Liver (tissue), 9 donors: ENCODE data around the gene IZUMO1. TPM values are rescaled to one million over a fixed set of nuclear protein-coding genes. Genes with fewer than 3 reads are reported as not detected.
A peak's percentile ranks its signal among the peaks of the same experiment; 100 is the strongest.

Source experiments
- DNase-seq: peaks from one replicate; pipeline ENCODE4 v3.0.0-alpha.2; 2017; ENCODE audit warnings: low spot score
- H3K27ac ChIP-seq, 2 donors: one replicate each; pipeline ENCODE4 v1.7.0; 2013; ENCODE audit warnings: inconsistent platforms in 2 of 2, low read length in 2 of 2, control low read depth in 1 of 2, low read depth in 1 of 2, mild to moderate bottlenecking in 1 of 2
- H3K27me3 ChIP-seq, 4 donors: one replicate each; pipeline versions ENCODE4 v1.6.1 to v1.7.0; 2013; ENCODE audit warnings: low read length in 3 of 4, inconsistent platforms in 1 of 4, mild to moderate bottlenecking in 1 of 4, moderate library complexity in 1 of 4; ENCODE audit not compliant: control insufficient read depth in 4 of 4, insufficient read depth in 4 of 4
- H3K36me3 ChIP-seq, 4 donors: one replicate each; pipeline versions ENCODE4 v1.6.1 to v1.7.0; 2013; ENCODE audit warnings: low read length in 3 of 4, mild to moderate bottlenecking in 3 of 4, low read depth in 1 of 4, moderate library complexity in 1 of 4; ENCODE audit not compliant: control insufficient read depth in 4 of 4, insufficient read depth in 3 of 4
- H3K4me1 ChIP-seq, 4 donors: one replicate each; pipeline versions ENCODE4 v1.6.1 to v1.7.0; 2013; ENCODE audit warnings: low read length in 3 of 4, mild to moderate bottlenecking in 3 of 4, moderate library complexity in 1 of 4; ENCODE audit not compliant: control insufficient read depth in 4 of 4, insufficient read depth in 4 of 4
- H3K4me3 ChIP-seq, 3 donors: one replicate each; pipeline versions ENCODE4 v1.6.1 to v1.7.0; 2013; ENCODE audit warnings: low read length in 3 of 3, control low read depth in 1 of 3, low read depth in 1 of 3, mild to moderate bottlenecking in 1 of 3
- H3K9ac ChIP-seq, 2 donors: one replicate each; pipeline ENCODE4 v1.7.0; 2013; ENCODE audit warnings: low read length in 2 of 2, mild to moderate bottlenecking in 2 of 2, moderate library complexity in 2 of 2, control low read depth in 1 of 2, low read depth in 1 of 2
- H3K9me3 ChIP-seq, 4 donors: one replicate each; pipeline versions ENCODE4 v1.6.1 to v1.7.0; 2013; ENCODE audit warnings: low read length in 3 of 4; ENCODE audit not compliant: control insufficient read depth in 4 of 4
- EGR1 ChIP-seq, 2 donors: IDR thresholded peaks; 2 replicates each; pipeline ENCODE4 v1.6.1; 2016 to 2018; ENCODE audit warnings: antibody characterized with exemption in 2 of 2, low read depth in 2 of 2
- FOXA1 ChIP-seq: IDR thresholded peaks from 2 replicates; pipeline ENCODE4 v1.6.1; 2016; ENCODE audit warnings: antibody characterized with exemption
- FOXA2 ChIP-seq: IDR thresholded peaks from 2 replicates; pipeline ENCODE4 v1.6.1; 2016; ENCODE audit warnings: antibody characterized with exemption
- GABPA ChIP-seq, 2 donors: IDR thresholded peaks in 1 of 2; conservative IDR thresholded peaks in 1 of 2; 2 replicates each; pipeline ENCODE4 v1.6.1; 2016; ENCODE audit warnings: antibody characterized with exemption in 2 of 2, mild to moderate bottlenecking in 1 of 2, moderate library complexity in 1 of 2
- HNF4A ChIP-seq, 2 donors: conservative IDR thresholded peaks; 2 replicates each; pipeline ENCODE4 v1.6.1; 2016; ENCODE audit warnings: antibody characterized with exemption in 2 of 2, mild to moderate bottlenecking in 2 of 2
- HNF4G ChIP-seq: IDR thresholded peaks from 2 replicates; pipeline ENCODE4 v1.6.1; 2016; ENCODE audit warnings: antibody characterized with exemption
- JUND ChIP-seq, 2 donors: IDR thresholded peaks; 2 replicates each; pipeline ENCODE4 v1.6.1; 2016; ENCODE audit warnings: antibody characterized with exemption in 2 of 2
- NR2F2 ChIP-seq: IDR thresholded peaks from 2 replicates; pipeline ENCODE4 v1.6.1; 2016; ENCODE audit warnings: antibody characterized with exemption
- RAD21 ChIP-seq, 2 donors: IDR thresholded peaks; 2 replicates each; pipeline ENCODE4 v1.6.1; 2016; ENCODE audit warnings: antibody characterized with exemption in 2 of 2, mild to moderate bottlenecking in 2 of 2
- RXRA ChIP-seq, 2 donors: IDR thresholded peaks; 2 replicates each; pipeline ENCODE4 v1.6.1; 2017 to 2018; ENCODE audit warnings: antibody characterized with exemption in 2 of 2, mild to moderate bottlenecking in 1 of 2
- SP1 ChIP-seq: IDR thresholded peaks from 2 replicates; pipeline ENCODE4 v1.6.1; 2018; ENCODE audit warnings: antibody characterized with exemption, mild to moderate bottlenecking
- TAF1 ChIP-seq: conservative IDR thresholded peaks from 2 replicates; pipeline ENCODE4 v1.6.1; 2016; ENCODE audit warnings: antibody characterized with exemption, mild to moderate bottlenecking
- YY1 ChIP-seq: IDR thresholded peaks from 2 replicates; pipeline ENCODE4 v1.6.1; 2016; ENCODE audit warnings: antibody characterized with exemption, mild to moderate bottlenecking
- WGBS: extraction: QIAGEN DNeasy Blood & Tissue Kit; methylation state at CpG from one replicate; pipeline ENCODE4 v1.1.7; 2013; 5-methylcytosine and 5-hydroxymethylcytosine counted together
- polyA plus RNA-seq, 2 donors: library from polyadenylated mRNA; stranded (reverse) in 1 of 2; unstranded in 1 of 2; fragments of 200-250 nt in 1 of 2; fragments of >200 nt in 1 of 2; fragmentation: Nextera tagmentation in 1 of 2; extraction: Ambion mirVana in 1 of 2; gene quantifications; one replicate each; pipeline versions ENCODE4 v1.2.1 to v1.2.3, GENCODE V29; 2013 to 2015
- total RNA-seq, 2 donors: library from RNA; depleted of rRNA; stranded (reverse); fragments of >200 nt; gene quantifications; one replicate each; pipeline ENCODE4 v1.2.3, GENCODE V29; 2014
- TF ChIP-seq, protein P1 (sequence below): IDR thresholded peaks from 2 replicates; pipeline ENCODE4 v1.6.1; 2016; ENCODE audit warnings: antibody characterized with exemption
- TF ChIP-seq, protein P2 (sequence below): IDR thresholded peaks from 2 replicates; pipeline ENCODE4 v1.6.1; 2016; ENCODE audit warnings: antibody characterized with exemption
- TF ChIP-seq, protein P3 (sequence below): IDR thresholded peaks from 2 replicates; pipeline ENCODE4 v1.6.1; 2016; ENCODE audit warnings: antibody characterized with exemption, mild to moderate bottlenecking
- TF ChIP-seq, protein P4 (sequence below): fragments of 150-350 bp; IDR thresholded peaks from 2 replicates; pipeline ENCODE4 v1.5.1; 2017; ENCODE audit warnings: improper control_type of control experiment, low read depth, low read length; ENCODE audit not compliant: missing input control
- TF ChIP-seq, protein P5 (sequence below): IDR thresholded peaks from 2 replicates; pipeline ENCODE4 v1.6.1; 2016; ENCODE audit warnings: antibody characterized with exemption
- donor health status: healthy.
- donor health status: healthy.
- donor health status: healthy.
- donor health status: healthy.
- donor health status: healthy.

The IZUMO1 gene
- total and polyA plus RNA-seq, 4 donors: 0.33 to 0.47 TPM; not detected in 2

DNA sequence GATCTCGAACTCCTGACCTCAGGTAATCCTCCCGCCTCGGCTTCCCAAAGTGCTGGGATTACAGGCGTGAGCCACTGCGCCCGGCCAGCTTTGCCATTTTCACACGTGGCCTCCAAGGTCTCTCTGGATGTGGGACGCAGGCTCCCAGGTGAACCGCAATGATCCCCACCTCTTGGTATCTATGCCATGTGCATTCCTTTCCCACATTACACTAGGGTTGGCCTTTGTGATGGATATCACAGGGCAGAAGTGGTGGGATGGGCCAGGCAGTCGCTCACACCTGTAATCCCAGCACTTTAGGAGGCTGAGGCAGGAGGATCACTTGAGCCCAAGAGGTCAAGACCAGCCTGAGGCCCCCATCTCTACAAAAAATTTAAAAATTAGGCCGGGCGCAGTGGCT is 31.0 kb upstream of the IZUMO1 start:
- peaks cover 0 to 18% (median 6%) of the 10 kb centered on the region in 4 donors for H3K4me1 ChIP-seq
- no peaks in the 10 kb centered on the region for H3K9me3 ChIP-seq
- TF ChIP-seq RXRA (IDR thresholded peaks at IDR 0.05) (no peak), TAF1 (no peak), YY1 (no peak), JUND (IDR thresholded peaks at IDR 0.05) (no peak), FOXA2 (no peak)
- TF ChIP-seq, protein P1, sequence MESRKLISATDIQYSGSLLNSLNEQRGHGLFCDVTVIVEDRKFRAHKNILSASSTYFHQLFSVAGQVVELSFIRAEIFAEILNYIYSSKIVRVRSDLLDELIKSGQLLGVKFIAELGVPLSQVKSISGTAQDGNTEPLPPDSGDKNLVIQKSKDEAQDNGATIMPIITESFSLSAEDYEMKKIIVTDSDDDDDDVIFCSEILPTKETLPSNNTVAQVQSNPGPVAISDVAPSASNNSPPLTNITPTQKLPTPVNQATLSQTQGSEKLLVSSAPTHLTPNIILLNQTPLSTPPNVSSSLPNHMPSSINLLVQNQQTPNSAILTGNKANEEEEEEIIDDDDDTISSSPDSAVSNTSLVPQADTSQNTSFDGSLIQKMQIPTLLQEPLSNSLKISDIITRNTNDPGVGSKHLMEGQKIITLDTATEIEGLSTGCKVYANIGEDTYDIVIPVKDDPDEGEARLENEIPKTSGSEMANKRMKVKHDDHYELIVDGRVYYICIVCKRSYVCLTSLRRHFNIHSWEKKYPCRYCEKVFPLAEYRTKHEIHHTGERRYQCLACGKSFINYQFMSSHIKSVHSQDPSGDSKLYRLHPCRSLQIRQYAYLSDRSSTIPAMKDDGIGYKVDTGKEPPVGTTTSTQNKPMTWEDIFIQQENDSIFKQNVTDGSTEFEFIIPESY: no peak
- no peak overlapping the region for H3K27ac ChIP-seq
- no peaks in the 10 kb centered on the region for H3K36me3 ChIP-seq
- 93% methylated on average over 12 of the region's 12 CpGs for WGBS
- no peaks in the 10 kb centered on the region for H3K27me3 ChIP-seq
- no peak overlapping the region for H3K4me3 ChIP-seq
- no peak overlapping the region for H3K9ac ChIP-seq
- no peak for DNase-seq

DNA sequence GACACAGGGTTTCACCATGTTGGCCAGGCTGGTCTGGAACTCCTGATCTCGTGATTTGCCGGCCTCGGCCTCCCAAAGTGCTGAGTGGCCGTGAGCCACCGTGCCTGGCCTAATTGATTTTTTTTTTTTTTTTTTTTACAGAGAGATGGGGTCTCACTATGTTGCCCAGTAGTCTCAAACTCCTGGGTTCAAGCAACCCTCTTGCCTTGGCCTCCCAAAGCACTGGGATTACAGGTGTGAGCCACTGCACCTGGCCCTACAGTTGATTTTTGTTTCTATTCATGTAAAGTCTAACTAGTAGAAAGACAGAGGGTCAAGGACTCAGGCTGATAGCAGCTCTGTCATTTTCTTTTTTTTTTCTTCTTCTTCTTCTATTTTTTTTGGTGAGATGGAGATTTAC is 30.4 kb upstream of the IZUMO1 start:
- no peak for DNase-seq
- no peak overlapping the region for H3K27ac ChIP-seq
- no peaks in the 10 kb centered on the region for H3K9me3 ChIP-seq
- TF ChIP-seq HNF4G: no peak
- 96% methylated on average over 5 of the region's 5 CpGs for WGBS
- no peaks in the 10 kb centered on the region for H3K27me3 ChIP-seq
- H3K4me3 ChIP-seq: no peak overlapping the region
- H3K9ac ChIP-seq: no peak overlapping the region
- no peaks in the 10 kb centered on the region for H3K36me3 ChIP-seq
- peaks cover 0 to 15% (median 6%) of the 10 kb centered on the region in 4 donors for H3K4me1 ChIP-seq

DNA sequence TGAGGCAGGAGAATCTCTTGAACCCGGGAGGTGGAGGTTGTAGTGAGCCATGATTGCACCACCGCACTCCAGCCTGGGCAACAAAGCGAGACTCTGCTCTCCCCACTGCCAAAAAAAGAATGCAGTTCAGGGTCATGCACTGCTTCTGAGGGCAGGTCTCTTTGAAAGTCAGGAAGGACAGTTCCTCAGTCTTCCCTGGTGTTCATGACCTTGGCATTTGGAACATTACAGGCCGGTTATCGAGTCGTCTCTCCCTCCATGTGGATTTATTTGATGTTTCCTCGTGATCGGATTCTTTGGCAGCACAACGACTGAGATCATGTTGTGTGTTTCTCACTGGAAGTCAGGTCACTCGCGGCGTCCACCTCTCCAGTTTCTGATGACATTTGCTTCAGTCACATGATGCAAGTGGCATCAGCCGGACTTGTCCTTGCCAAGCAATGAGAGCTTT is 25.8 kb upstream of the IZUMO1 start:
- TF ChIP-seq, protein P2, sequence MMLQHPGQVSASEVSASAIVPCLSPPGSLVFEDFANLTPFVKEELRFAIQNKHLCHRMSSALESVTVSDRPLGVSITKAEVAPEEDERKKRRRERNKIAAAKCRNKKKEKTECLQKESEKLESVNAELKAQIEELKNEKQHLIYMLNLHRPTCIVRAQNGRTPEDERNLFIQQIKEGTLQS: no peak
- TF ChIP-seq, protein P3, sequence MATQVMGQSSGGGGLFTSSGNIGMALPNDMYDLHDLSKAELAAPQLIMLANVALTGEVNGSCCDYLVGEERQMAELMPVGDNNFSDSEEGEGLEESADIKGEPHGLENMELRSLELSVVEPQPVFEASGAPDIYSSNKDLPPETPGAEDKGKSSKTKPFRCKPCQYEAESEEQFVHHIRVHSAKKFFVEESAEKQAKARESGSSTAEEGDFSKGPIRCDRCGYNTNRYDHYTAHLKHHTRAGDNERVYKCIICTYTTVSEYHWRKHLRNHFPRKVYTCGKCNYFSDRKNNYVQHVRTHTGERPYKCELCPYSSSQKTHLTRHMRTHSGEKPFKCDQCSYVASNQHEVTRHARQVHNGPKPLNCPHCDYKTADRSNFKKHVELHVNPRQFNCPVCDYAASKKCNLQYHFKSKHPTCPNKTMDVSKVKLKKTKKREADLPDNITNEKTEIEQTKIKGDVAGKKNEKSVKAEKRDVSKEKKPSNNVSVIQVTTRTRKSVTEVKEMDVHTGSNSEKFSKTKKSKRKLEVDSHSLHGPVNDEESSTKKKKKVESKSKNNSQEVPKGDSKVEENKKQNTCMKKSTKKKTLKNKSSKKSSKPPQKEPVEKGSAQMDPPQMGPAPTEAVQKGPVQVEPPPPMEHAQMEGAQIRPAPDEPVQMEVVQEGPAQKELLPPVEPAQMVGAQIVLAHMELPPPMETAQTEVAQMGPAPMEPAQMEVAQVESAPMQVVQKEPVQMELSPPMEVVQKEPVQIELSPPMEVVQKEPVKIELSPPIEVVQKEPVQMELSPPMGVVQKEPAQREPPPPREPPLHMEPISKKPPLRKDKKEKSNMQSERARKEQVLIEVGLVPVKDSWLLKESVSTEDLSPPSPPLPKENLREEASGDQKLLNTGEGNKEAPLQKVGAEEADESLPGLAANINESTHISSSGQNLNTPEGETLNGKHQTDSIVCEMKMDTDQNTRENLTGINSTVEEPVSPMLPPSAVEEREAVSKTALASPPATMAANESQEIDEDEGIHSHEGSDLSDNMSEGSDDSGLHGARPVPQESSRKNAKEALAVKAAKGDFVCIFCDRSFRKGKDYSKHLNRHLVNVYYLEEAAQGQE: peak; percentile 61
- TF ChIP-seq GABPA (IDR thresholded peaks at IDR 0.05 in 1 of 2, conservative IDR thresholded peaks at IDR 0.05 in 1 of 2): peak in 1 of 2 donors; percentile 22
- TF ChIP-seq RAD21 (IDR thresholded peaks at IDR 0.05): peak in 1 of 2 donors; percentile 36
- peak; percentile 61 to 95 for TF ChIP-seq JUND (IDR thresholded peaks at IDR 0.05)
- TF ChIP-seq HNF4G: peak; percentile 68
- TF ChIP-seq FOXA2: peak; percentile 82
- TF ChIP-seq NR2F2: peak; percentile 88
- TF ChIP-seq, protein P4, sequence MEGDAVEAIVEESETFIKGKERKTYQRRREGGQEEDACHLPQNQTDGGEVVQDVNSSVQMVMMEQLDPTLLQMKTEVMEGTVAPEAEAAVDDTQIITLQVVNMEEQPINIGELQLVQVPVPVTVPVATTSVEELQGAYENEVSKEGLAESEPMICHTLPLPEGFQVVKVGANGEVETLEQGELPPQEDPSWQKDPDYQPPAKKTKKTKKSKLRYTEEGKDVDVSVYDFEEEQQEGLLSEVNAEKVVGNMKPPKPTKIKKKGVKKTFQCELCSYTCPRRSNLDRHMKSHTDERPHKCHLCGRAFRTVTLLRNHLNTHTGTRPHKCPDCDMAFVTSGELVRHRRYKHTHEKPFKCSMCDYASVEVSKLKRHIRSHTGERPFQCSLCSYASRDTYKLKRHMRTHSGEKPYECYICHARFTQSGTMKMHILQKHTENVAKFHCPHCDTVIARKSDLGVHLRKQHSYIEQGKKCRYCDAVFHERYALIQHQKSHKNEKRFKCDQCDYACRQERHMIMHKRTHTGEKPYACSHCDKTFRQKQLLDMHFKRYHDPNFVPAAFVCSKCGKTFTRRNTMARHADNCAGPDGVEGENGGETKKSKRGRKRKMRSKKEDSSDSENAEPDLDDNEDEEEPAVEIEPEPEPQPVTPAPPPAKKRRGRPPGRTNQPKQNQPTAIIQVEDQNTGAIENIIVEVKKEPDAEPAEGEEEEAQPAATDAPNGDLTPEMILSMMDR: no peak
- TF ChIP-seq SP1: peak; percentile 91
- no peak for TF ChIP-seq TAF1
- TF ChIP-seq RXRA (IDR thresholded peaks at IDR 0.05): peak; percentile 95 to 97
- TF ChIP-seq, protein P5, sequence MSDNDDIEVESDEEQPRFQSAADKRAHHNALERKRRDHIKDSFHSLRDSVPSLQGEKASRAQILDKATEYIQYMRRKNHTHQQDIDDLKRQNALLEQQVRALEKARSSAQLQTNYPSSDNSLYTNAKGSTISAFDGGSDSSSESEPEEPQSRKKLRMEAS: peak; percentile 95
- TF ChIP-seq, protein P1: peak; percentile 88
- peak; percentile 90 to 92 for TF ChIP-seq HNF4A (conservative IDR thresholded peaks at IDR 0.05)
- TF ChIP-seq EGR1 (IDR thresholded peaks at IDR 0.05; ENCODE audit: low read depth in 2 of 2): peak in 1 of 2 donors; percentile 83
- TF ChIP-seq FOXA1: no peak
- TF ChIP-seq YY1: peak; percentile 79
- 13% methylated on average over 13 of the region's 13 CpGs for WGBS
- H3K9ac ChIP-seq: peak overlapping the region in 1 of 2 donors; percentile 64
- H3K27ac ChIP-seq: peak overlapping the region; percentile 92 to 99
- no peak overlapping the region for H3K4me3 ChIP-seq
- no peak for DNase-seq
- peaks cover 5 to 32% (median 9%) of the 10 kb centered on the region in 4 donors for H3K4me1 ChIP-seq
- no peaks in the 10 kb centered on the region for H3K27me3 ChIP-seq
- no peaks in the 10 kb centered on the region for H3K9me3 ChIP-seq
- H3K36me3 ChIP-seq: no peaks in the 10 kb centered on the region
